ENCODE measurements around the gene ANKRD63. TPM values are rescaled to one million over a fixed set of nuclear protein-coding genes. Genes with fewer than 3 reads are reported as not detected.

The ANKRD63 gene
- total and polyA plus RNA-seq, 9 donors, result 0.27 TPM; not detected in 8

- intact Hi-C loops (cut with DNase I), result no loop called here
- H3K4me3 ChIP-seq, result no peak overlapping the region
- H3K36me3 ChIP-seq, result no peaks in the 10 kb centered on the region
- H3K4me1 ChIP-seq (ENCODE audit: insufficient read depth), result peaks cover 11% of the 10 kb centered on the region
- TF ChIP-seq POLR2A (IDR thresholded peaks at IDR 0.05), result no peak
- no peak for TF ChIP-seq CTCF (IDR thresholded peaks at IDR 0.05)
- TF ChIP-seq EP300 (IDR thresholded peaks at IDR 0.05), result no peak
- H3K27ac ChIP-seq, result peak overlapping the region; percentile 53 to 71
- no peaks in the 10 kb centered on the region for H3K27me3 ChIP-seq
- DNase-seq, result peak; percentile 65 to 84 (median 75)
- WGBS, 3 donors, result 18 to 22% (median 19%) methylated on average over 7 of the region's 7 CpGs
- no peaks in the 10 kb centered on the region for H3K9me3 ChIP-seq
Measured at GRCh38 chr15:40266828-40267304, 16.0 kb downstream of the ANKRD63 start.

- DNase-seq, result no peak
- H3K4me3 ChIP-seq, result no peak overlapping the region
- intact Hi-C loops (cut with DNase I), result no loop called here
- no peaks in the 10 kb centered on the region for H3K9me3 ChIP-seq
- H3K27ac ChIP-seq, result peak overlapping the region in 1 of 2 donors; percentile 53
- TF ChIP-seq CTCF (IDR thresholded peaks at IDR 0.05) (no peak), POLR2A (IDR thresholded peaks at IDR 0.05) (no peak), EP300 (IDR thresholded peaks at IDR 0.05) (no peak)
- H3K27me3 ChIP-seq, result no peaks in the 10 kb centered on the region
- H3K36me3 ChIP-seq, result no peaks in the 10 kb centered on the region
- H3K4me1 ChIP-seq (ENCODE audit: insufficient read depth), result peaks cover 11% of the 10 kb centered on the region
- 89 to 96% (median 96%) methylated on average over 16 to 20 of the region's 20 CpGs for WGBS, 3 donors
Measured at GRCh38 chr15:40265875-40266274, 17.0 kb downstream of the ANKRD63 start.

GRCh38 chr15:40265355-40265754 lies 17.5 kb downstream of the ANKRD63 start:
- H3K4me1 ChIP-seq (ENCODE audit: insufficient read depth), result peaks cover 11% of the 10 kb centered on the region
- intact Hi-C loops (cut with DNase I), result no loop called here
- H3K9me3 ChIP-seq, result no peaks in the 10 kb centered on the region
- peak overlapping the region in 1 of 2 donors; percentile 53 for H3K27ac ChIP-seq
- DNase-seq, result no peak
- no peak overlapping the region for H3K4me3 ChIP-seq
- H3K27me3 ChIP-seq, result no peaks in the 10 kb centered on the region
- 87 to 88% (median 87%) methylated on average over 10 of the region's 10 CpGs for WGBS, 3 donors
- TF ChIP-seq CTCF (IDR thresholded peaks at IDR 0.05), result no peak
- TF ChIP-seq POLR2A (IDR thresholded peaks at IDR 0.05), result no peak
- TF ChIP-seq EP300 (IDR thresholded peaks at IDR 0.05), result no peak
- no peaks in the 10 kb centered on the region for H3K36me3 ChIP-seq

GRCh38 chr15:40264321-40265153 lies 18.3 kb downstream of the ANKRD63 start:
- intact Hi-C loops (cut with DNase I), result no loop called here
- Histone ChIP-seq H3K9me3 (no peaks in the 10 kb centered on the region), H3K27me3 (no peaks in the 10 kb centered on the region), H3K4me1 (ENCODE audit: insufficient read depth) (peaks cover 11% of the 10 kb centered on the region), H3K36me3 (no peaks in the 10 kb centered on the region), H3K4me3 (no peak overlapping the region), H3K27ac (peak overlapping the region; percentile 48 to 53)
- no peak for DNase-seq
- 61 to 70% (median 67%) methylated on average over 16 of the region's 16 CpGs for WGBS, 3 donors
- TF ChIP-seq CTCF (IDR thresholded peaks at IDR 0.05) (no peak), POLR2A (IDR thresholded peaks at IDR 0.05) (no peak), EP300 (IDR thresholded peaks at IDR 0.05) (no peak)

All from ovary (tissue), 9 donors.